C4-2B (cell line): ENCODE results near the gene KCNJ10.
"Not testable (repeated sequence)": the region's sequence is repeated elsewhere in the genome, so short reads cannot be mapped to it uniquely, and the experiment has no call there.

Experiments
- CTCF ChIP-seq: fragments of 450-650 bp; conservative IDR thresholded peaks from 2 replicates; pipeline ENCODE4 v1.5.1; 2017; ENCODE audit warnings: mild to moderate bottlenecking
- ZFX ChIP-seq: fragments of 450-650 bp; IDR thresholded peaks from 2 replicates; pipeline ENCODE4 v1.6.1; 2017

GRCh38 chr1:160111462-160111861 lies 41.5 kb upstream of the KCNJ10 start:
- TF ChIP-seq CTCF, ZFX: not testable (repeated sequence)
